Type B pancreatic cell (in vitro differentiated cells): ENCODE data around the gene UBE2L3. TPM values are rescaled to one million over a fixed set of nuclear protein-coding genes. Genes with fewer than 3 reads are reported as not detected.
A peak's percentile ranks its signal among the peaks of the same experiment; 100 is the strongest.

Experiments used
- DNase-seq: peaks from one replicate; pipeline ENCODE4 v3.0.0; 2021; ENCODE audit warnings: mixed read lengths; ENCODE audit not compliant: unreplicated experiment; ENCODE audit errors: extremely low spot score
- H3K27ac Mint-ChIP-seq: 2 replicates; pipeline ENCODE4 v1.8.0; 2021; ENCODE audit warnings: mild to moderate bottlenecking, mixed read lengths
- H3K27me3 Mint-ChIP-seq: 2 replicates; pipeline ENCODE4 v1.8.0; 2021; ENCODE audit warnings: mixed read lengths
- H3K36me3 Mint-ChIP-seq: 2 replicates; pipeline ENCODE4 v1.8.0; 2021; ENCODE audit warnings: mixed read lengths
- H3K4me1 Mint-ChIP-seq: one replicate; pipeline ENCODE4 v1.8.0; 2021; ENCODE audit warnings: mixed read lengths; ENCODE audit not compliant: unreplicated experiment
- H3K4me3 Mint-ChIP-seq: 2 replicates; pipeline ENCODE4 v1.8.0; 2021; ENCODE audit warnings: mild to moderate bottlenecking, mixed read lengths
- H3K9me3 Mint-ChIP-seq: 2 replicates; pipeline ENCODE4 v1.8.0; 2021; ENCODE audit warnings: mixed read lengths
- total RNA-seq: library from RNA; stranded (reverse); gene quantifications from 2 replicates; pipeline ENCODE4 v1.2.1, GENCODE V29; 2021; ENCODE audit warnings: low replicate concordance
- TF ChIP-seq, protein P1 (sequence below): fragments of 200-600 bp; sonication (generic); conservative IDR thresholded peaks from 2 replicates; pipeline ENCODE4 v1.5.0; 2021; ENCODE audit warnings: antibody characterized with exemption, mild to moderate bottlenecking

UBE2L3 gene
- total RNA-seq, 1 donor from 2014 or later, result 63.1 TPM

DNA sequence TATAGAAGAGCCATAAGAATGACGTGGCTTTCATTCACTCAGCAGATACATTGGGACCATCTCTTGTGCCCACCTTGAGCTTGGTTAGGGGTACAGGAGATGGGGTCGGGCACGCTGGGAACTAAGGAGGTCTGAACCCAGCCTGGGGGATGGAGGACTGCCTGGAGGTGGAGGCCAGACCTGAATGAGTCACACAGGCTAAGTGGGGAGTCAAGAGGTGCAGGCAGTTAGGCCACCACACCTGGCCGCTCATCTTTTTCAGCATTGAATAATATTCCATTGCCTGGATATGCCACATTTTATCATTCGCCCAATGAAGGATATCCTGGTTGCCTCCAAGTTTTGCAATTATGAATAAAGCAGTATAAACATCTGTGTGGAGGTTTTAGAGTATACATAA, 94.5 kb downstream of the UBE2L3 start:
- no peaks in the 10 kb centered on the region for H3K9me3 Mint-ChIP-seq
- H3K27ac Mint-ChIP-seq, result no peak overlapping the region
- no peaks in the 10 kb centered on the region for H3K36me3 Mint-ChIP-seq
- H3K4me1 Mint-ChIP-seq, result peaks cover 9% of the 10 kb centered on the region
- TF ChIP-seq, protein P1, sequence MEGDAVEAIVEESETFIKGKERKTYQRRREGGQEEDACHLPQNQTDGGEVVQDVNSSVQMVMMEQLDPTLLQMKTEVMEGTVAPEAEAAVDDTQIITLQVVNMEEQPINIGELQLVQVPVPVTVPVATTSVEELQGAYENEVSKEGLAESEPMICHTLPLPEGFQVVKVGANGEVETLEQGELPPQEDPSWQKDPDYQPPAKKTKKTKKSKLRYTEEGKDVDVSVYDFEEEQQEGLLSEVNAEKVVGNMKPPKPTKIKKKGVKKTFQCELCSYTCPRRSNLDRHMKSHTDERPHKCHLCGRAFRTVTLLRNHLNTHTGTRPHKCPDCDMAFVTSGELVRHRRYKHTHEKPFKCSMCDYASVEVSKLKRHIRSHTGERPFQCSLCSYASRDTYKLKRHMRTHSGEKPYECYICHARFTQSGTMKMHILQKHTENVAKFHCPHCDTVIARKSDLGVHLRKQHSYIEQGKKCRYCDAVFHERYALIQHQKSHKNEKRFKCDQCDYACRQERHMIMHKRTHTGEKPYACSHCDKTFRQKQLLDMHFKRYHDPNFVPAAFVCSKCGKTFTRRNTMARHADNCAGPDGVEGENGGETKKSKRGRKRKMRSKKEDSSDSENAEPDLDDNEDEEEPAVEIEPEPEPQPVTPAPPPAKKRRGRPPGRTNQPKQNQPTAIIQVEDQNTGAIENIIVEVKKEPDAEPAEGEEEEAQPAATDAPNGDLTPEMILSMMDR, result no peak
- no peaks in the 10 kb centered on the region for H3K27me3 Mint-ChIP-seq
- DNase-seq, result no peak
- H3K4me3 Mint-ChIP-seq, result no peak overlapping the region

DNA sequence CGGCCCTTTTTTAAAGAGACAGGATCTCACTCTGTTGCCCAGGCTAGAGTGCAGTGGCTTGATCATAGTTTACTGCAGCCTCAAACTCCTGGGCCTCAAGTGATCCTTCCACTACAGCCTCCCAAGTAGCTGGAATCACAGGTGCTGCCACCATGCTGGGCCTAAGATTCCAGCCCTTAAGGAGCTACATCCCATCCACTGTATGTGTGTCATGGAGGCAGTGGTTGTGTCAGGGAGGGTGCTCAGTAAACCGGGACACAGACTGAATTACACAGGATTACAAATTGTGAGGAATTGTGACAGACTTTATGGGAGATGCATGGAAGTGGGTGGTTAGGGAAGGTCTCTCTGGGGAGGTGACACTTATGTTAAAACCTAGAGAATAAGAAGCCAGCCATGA, 96.2 kb downstream of the UBE2L3 start:
- Mint-ChIP-seq H3K27me3 (no peaks in the 10 kb centered on the region), H3K9me3 (no peaks in the 10 kb centered on the region), H3K4me1 (peaks cover 12% of the 10 kb centered on the region), H3K27ac (peak overlapping the region; percentile 50), H3K36me3 (no peaks in the 10 kb centered on the region), H3K4me3 (peak overlapping the region; percentile 77)
- no peak for DNase-seq
- TF ChIP-seq, protein P1, result no peak

DNA sequence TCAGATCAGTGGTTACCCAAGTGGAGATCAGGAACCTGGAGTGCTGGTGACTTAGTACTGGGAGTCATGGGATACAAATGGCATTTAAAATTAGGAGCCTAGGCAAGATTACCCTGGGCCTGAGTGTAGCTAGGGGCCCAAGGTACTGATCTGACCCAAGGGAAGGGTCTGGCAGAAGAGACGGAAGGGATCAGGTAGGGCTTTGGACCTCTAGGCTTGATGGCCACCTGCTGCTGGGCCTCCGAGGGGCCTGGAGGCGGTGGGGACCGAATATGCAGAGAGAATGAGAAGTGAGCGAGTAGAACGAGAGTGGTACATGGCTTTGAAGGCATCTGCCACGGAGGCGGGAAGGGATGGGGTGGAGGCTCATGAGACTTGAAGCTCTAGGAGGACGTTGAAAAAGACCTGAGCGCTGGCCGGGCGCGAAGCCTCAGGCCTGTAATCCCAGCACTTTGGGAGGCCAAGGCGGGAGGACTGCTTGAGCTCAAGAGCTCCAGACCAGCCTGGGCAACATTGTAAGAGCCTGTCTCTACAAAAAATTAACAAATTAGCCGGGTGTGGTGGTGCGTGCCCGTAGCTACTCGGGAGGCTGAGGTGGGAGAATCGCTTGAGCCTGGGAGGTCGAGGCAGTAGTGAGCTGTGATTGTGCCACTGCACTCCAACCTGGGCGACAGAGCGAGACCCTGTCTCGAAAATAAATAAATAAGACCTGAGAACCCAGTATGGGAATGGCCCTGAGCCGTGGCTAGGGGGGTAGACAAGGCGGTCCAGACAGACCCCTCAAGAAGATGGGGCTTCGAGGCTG, 97.7 kb downstream of the UBE2L3 start:
- Mint-ChIP-seq H3K27me3 (no peaks in the 10 kb centered on the region), H3K4me3 (peak overlapping the region; percentile 97), H3K36me3 (no peaks in the 10 kb centered on the region), H3K9me3 (no peaks in the 10 kb centered on the region), H3K27ac (peak overlapping the region; percentile 99), H3K4me1 (peaks cover 12% of the 10 kb centered on the region)
- no peak for DNase-seq
- TF ChIP-seq, protein P1, result no peak

DNA sequence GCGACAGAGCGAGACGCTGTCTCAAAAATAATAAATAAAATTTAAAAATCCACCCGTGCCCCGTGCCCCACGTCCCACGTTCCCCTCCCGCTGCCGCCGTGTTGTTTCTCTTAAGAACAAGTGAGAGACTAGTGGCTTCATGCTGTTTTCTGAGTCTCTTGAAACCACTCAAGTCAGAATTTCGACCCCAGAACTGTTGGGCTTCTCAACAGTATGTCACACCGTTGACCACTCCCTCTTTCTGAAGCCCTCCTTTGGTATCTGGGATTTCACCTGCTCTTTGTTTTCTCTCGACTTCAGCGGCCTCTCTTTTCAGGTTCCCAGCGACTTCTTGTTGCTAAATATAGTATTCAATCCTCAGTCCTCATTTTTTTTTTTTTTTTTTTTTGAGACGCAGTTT, 99.3 kb downstream of the UBE2L3 start:
- peak overlapping the region; percentile 97 for H3K4me3 Mint-ChIP-seq
- no peaks in the 10 kb centered on the region for H3K36me3 Mint-ChIP-seq
- DNase-seq, result no peak
- peaks cover 12% of the 10 kb centered on the region for H3K4me1 Mint-ChIP-seq
- peak overlapping the region; percentile 99 for H3K27ac Mint-ChIP-seq
- no peaks in the 10 kb centered on the region for H3K27me3 Mint-ChIP-seq
- TF ChIP-seq, protein P1, result no peak
- H3K9me3 Mint-ChIP-seq, result no peaks in the 10 kb centered on the region

DNA sequence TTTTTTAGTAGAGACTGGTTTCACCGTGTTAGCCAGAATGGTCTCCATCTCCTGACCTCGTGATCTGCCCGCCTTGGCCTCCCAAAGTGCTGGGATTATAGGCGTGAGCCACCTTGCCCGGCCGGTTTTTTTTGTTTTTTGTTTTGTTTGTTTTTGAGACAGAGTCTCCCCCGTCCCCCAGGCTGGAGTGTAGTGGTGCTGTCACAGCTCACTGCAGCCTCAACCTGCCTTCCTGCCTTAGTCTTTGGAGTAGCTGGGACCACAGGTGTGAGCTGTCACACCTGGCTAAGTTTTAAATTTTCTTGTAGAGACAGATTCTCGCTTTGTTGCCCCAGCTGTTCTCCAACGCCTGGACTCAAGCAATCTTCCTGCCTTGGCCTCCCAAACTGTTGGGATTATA, 101.5 kb downstream of the UBE2L3 start:
- Mint-ChIP-seq H3K27me3 (no peaks in the 10 kb centered on the region), H3K4me1 (peaks cover 12% of the 10 kb centered on the region), H3K27ac (peak overlapping the region; percentile 79), H3K4me3 (peak overlapping the region; percentile 57), H3K36me3 (peaks cover 5% of the 10 kb centered on the region), H3K9me3 (no peaks in the 10 kb centered on the region)
- DNase-seq, result no peak
- TF ChIP-seq, protein P1, result no peak
